ENCODE data around the gene BBS7.
A peak's percentile ranks its signal among the peaks of the same experiment; 100 is the strongest.

BBS7 gene

GRCh38 chr4:121869841-121870822, at the start of gene BBS7:
BBS7 (minus strand) TSS chr4:121870474; CDS start chr4:121870313, 161 bp downstream.
- DNase-seq (ENCODE audit: low read depth, low spot score) = peak; percentile 95

GRCh38 chr4:121913667-121914066, 43.4 kb upstream of the BBS7 start:
- DNase-seq (ENCODE audit: low read depth, low spot score) = no peak

GRCh38 chr4:121908346-121908745, 38.1 kb upstream of the BBS7 start:
- no peak for DNase-seq (ENCODE audit: low read depth, low spot score)

GRCh38 chr4:121900132-121900983, 30.1 kb upstream of the BBS7 start:
- DNase-seq (ENCODE audit: low read depth, low spot score) = peak; percentile 10

- no peak for DNase-seq (ENCODE audit: low read depth, low spot score)
Observed at GRCh38 chr4:121898150-121898549, 27.9 kb upstream of the BBS7 start.

- no peak for DNase-seq (ENCODE audit: low read depth, low spot score)
Observed at GRCh38 chr4:121888134-121888533, 17.9 kb upstream of the BBS7 start.

GRCh38 chr4:121885115-121885514, 14.8 kb upstream of the BBS7 start:
- DNase-seq (ENCODE audit: low read depth, low spot score) = no peak

GRCh38 chr4:121881158-121881557, 10.9 kb upstream of the BBS7 start:
- DNase-seq (ENCODE audit: low read depth, low spot score) = no peak

- no peak for DNase-seq (ENCODE audit: low read depth, low spot score)
Observed at GRCh38 chr4:121879135-121879534, 8.9 kb upstream of the BBS7 start.

- DNase-seq (ENCODE audit: low read depth, low spot score) = no peak
Observed at GRCh38 chr4:121877041-121877773, 6.9 kb upstream of the BBS7 start.

- no peak for DNase-seq (ENCODE audit: low read depth, low spot score)
Observed at GRCh38 chr4:121876070-121876469, 5.8 kb upstream of the BBS7 start.

GRCh38 chr4:121875652-121876051, 5.4 kb upstream of the BBS7 start:
- no peak for DNase-seq (ENCODE audit: low read depth, low spot score)

- no peak for DNase-seq (ENCODE audit: low read depth, low spot score)
Observed at GRCh38 chr4:121873604-121874003, 3.3 kb upstream of the BBS7 start.

GRCh38 chr4:121863799-121864198, 6.5 kb downstream of the BBS7 start:
- DNase-seq (ENCODE audit: low read depth, low spot score) = no peak

GRCh38 chr4:121861426-121861825, 8.8 kb downstream of the BBS7 start:
- no peak for DNase-seq (ENCODE audit: low read depth, low spot score)

- no peak for DNase-seq (ENCODE audit: low read depth, low spot score)
Observed at GRCh38 chr4:121860121-121860520, 10.2 kb downstream of the BBS7 start.

- DNase-seq (ENCODE audit: low read depth, low spot score) = no peak
Observed at GRCh38 chr4:121851354-121851753, 18.9 kb downstream of the BBS7 start.

- DNase-seq (ENCODE audit: low read depth, low spot score) = no peak
Observed at GRCh38 chr4:121846662-121847061, 23.6 kb downstream of the BBS7 start.

- DNase-seq (ENCODE audit: low read depth, low spot score) = no peak
Observed at GRCh38 chr4:121842862-121843261, 27.4 kb downstream of the BBS7 start.

- DNase-seq (ENCODE audit: low read depth, low spot score) = no peak
Observed at GRCh38 chr4:121838136-121838535, 32.1 kb downstream of the BBS7 start.

GRCh38 chr4:121829511-121829910, 40.8 kb downstream of the BBS7 start:
- DNase-seq (ENCODE audit: low read depth, low spot score) = no peak

GRCh38 chr4:121827853-121828252, 42.4 kb downstream of the BBS7 start:
- DNase-seq (ENCODE audit: low read depth, low spot score) = no peak
